Mucosa of descending colon (tissue), 3 donors: ENCODE data around the gene LILRA5. TPM values are rescaled to one million over a fixed set of nuclear protein-coding genes. Genes with fewer than 3 reads are reported as not detected.
A peak's percentile ranks its signal among the peaks of the same experiment; 100 is the strongest.

Source experiments
- ATAC-seq: fragments of 200-7000 bp; cut with Tn5 transposase; one replicate; pipeline ENCODE4 v1.9.1; 2020; ENCODE audit warnings: mild to moderate bottlenecking, moderate library complexity
- DNase-seq, 3 donors: peaks; one replicate each; pipeline ENCODE4 v3.0.0-alpha.2; 2020
- H3K36me3 ChIP-seq: fragments of 200-600 bp; one replicate; pipeline ENCODE4 v1.8.0; 2021; ENCODE audit warnings: low read depth, mild to moderate bottlenecking
- H3K4me1 ChIP-seq: fragments of 200-600 bp; one replicate; pipeline ENCODE4 v1.8.0; 2021; ENCODE audit warnings: low read depth, mild to moderate bottlenecking
- H3K4me3 ChIP-seq: fragments of 200-600 bp; one replicate; pipeline ENCODE4 v1.8.0; 2021; ENCODE audit warnings: mild to moderate bottlenecking
- H3K9me3 ChIP-seq: fragments of 200-600 bp; one replicate; pipeline ENCODE4 v1.8.0; 2021; ENCODE audit warnings: mild to moderate bottlenecking
- CTCF ChIP-seq: fragments of 200-600 bp; IDR thresholded peaks from one replicate; pipeline ENCODE4 v1.8.0; 2022; ENCODE audit warnings: antibody characterized with exemption, mild to moderate bottlenecking
- intact Hi-C, 2 donors: fragments of 100-400 bp; cut with DNase I in 1 of 2; cut with micrococcal nuclease in 1 of 2; formaldehyde crosslinking; loops; one replicate each; pipeline versions ENCODE4 v1.11.0 to v1.11.1; 2022; cut with DNase I, micrococcal nuclease
- total RNA-seq, 3 donors: library from RNA; stranded (reverse); fragmentation: NEBNext Ultra II Directional in 2 of 3; extraction: Animal tissue kit (Norgen Biotek cat#: 25700) in 2 of 3; gene quantifications; one replicate each; pipeline versions ENCODE4 v1.2.1 to v1.2.4, GENCODE V29; 2021 to 2023
- donor health status: DM: no; HTN: no; CAD: no; lungs with moderate emphysema.
- donor health status: DM: no; HTN: no; CAD: no.
- donor health status: DM: no; HTN: yes; CAD: no.

Gene LILRA5
- total RNA-seq, 3 donors from 2014 or later: 0.72 to 4.7 (median 1.8) TPM

- intact Hi-C loops: no loop called here
- TF ChIP-seq CTCF: no peak
- H3K4me1 ChIP-seq: no peaks in the 10 kb centered on the region
- no peaks in the 10 kb centered on the region for H3K9me3 ChIP-seq
- no peak for DNase-seq
- no peak overlapping the region for H3K4me3 ChIP-seq
- H3K36me3 ChIP-seq: no peaks in the 10 kb centered on the region
- no peak for ATAC-seq
Measured at GRCh38 chr19:54319892-54320670, 7.1 kb upstream of the LILRA5 start.

GRCh38 chr19:54319049-54319448 lies 6.1 kb upstream of the LILRA5 start:
- Histone ChIP-seq H3K4me3 (no peak overlapping the region), H3K9me3 (no peaks in the 10 kb centered on the region), H3K36me3 (no peaks in the 10 kb centered on the region), H3K4me1 (no peaks in the 10 kb centered on the region)
- TF ChIP-seq CTCF: no peak
- ATAC-seq (no peak), DNase-seq (no peak)
- intact Hi-C loops: no loop called here

- H3K4me3 ChIP-seq: no peak overlapping the region
- intact Hi-C loops: no loop called here
- no peak for ATAC-seq
- H3K9me3 ChIP-seq: no peaks in the 10 kb centered on the region
- H3K36me3 ChIP-seq: no peaks in the 10 kb centered on the region
- DNase-seq: no peak
- no peaks in the 10 kb centered on the region for H3K4me1 ChIP-seq
- TF ChIP-seq CTCF: no peak
Measured at GRCh38 chr19:54317965-54318240, 4.9 kb upstream of the LILRA5 start.

- ATAC-seq (peak; percentile 25), DNase-seq (no peak)
- TF ChIP-seq CTCF: no peak
- Histone ChIP-seq H3K36me3 (no peaks in the 10 kb centered on the region), H3K9me3 (no peaks in the 10 kb centered on the region), H3K4me1 (no peaks in the 10 kb centered on the region), H3K4me3 (no peak overlapping the region)
- intact Hi-C loops: no loop called here
Measured at GRCh38 chr19:54317108-54317964, 4.4 kb upstream of the LILRA5 start.

GRCh38 chr19:54316746-54317107 lies 3.8 kb upstream of the LILRA5 start:
- H3K9me3 ChIP-seq: no peaks in the 10 kb centered on the region
- H3K4me3 ChIP-seq: no peak overlapping the region
- ATAC-seq: peak; percentile 57
- intact Hi-C loops: no loop called here
- H3K36me3 ChIP-seq: no peaks in the 10 kb centered on the region
- TF ChIP-seq CTCF: no peak
- no peaks in the 10 kb centered on the region for H3K4me1 ChIP-seq
- DNase-seq: no peak
